NB4 (cell line): Measurements from ENCODE around the gene ARL4A.
A peak's percentile ranks its signal among the peaks of the same experiment; 100 is the strongest.
"Not testable (repeated sequence)": the region's sequence is repeated elsewhere in the genome, so short reads cannot be mapped to it uniquely, and the experiment has no call there.

Experiments used
- DNase-seq: peaks from one replicate; pipeline ENCODE4 v3.0.0; 2010; ENCODE audit warnings: low read depth
- H3K4me3 ChIP-seq: one replicate; pipeline ENCODE4 v1.5.1; 2011; ENCODE audit warnings: mild to moderate bottlenecking, low read depth, low read length, moderate library complexity
- CTCF ChIP-seq: IDR thresholded peaks from one replicate; pipeline ENCODE4 v1.5.1; 2012; ENCODE audit warnings: low read depth, low read length
- MAX ChIP-seq: IDR thresholded peaks from 2 replicates; pipeline ENCODE4 v1.6.1; 2011; ENCODE audit warnings: low read depth, low read length
- MYC ChIP-seq: IDR thresholded peaks from 2 replicates; pipeline ENCODE4 v1.6.1; 2011; ENCODE audit warnings: low read depth, low read length
- POLR2A ChIP-seq: IDR thresholded peaks from 2 replicates; pipeline ENCODE4 v1.6.1; 2011; ENCODE audit warnings: mild to moderate bottlenecking; ENCODE audit not compliant: insufficient read length; ENCODE audit errors: extremely low read depth

ARL4A gene

GRCh38 chr7:12642508-12642907 is 44.9 kb upstream of the ARL4A start:
- no peak for DNase-seq
- TF ChIP-seq MAX = no peak
- TF ChIP-seq MYC = no peak
- no peak for TF ChIP-seq CTCF
- TF ChIP-seq POLR2A = no peak

GRCh38 chr7:12643001-12643643 is 44.3 kb upstream of the ARL4A start:
- no peak for DNase-seq
- H3K4me3 ChIP-seq = no peak overlapping the region
- TF ChIP-seq MAX (no peak), MYC (no peak), POLR2A (no peak), CTCF (no peak)

More at GRCh38 chr7:12642508-12642907, 44.9 kb upstream of the ARL4A start:
- H3K4me3 ChIP-seq = no peak overlapping the region

- TF ChIP-seq MAX (no peak), POLR2A (no peak), MYC (no peak)
- no peak overlapping the region for H3K4me3 ChIP-seq
- DNase-seq = peak; percentile 46
Observed at GRCh38 chr7:12643644-12644043, 43.8 kb upstream of the ARL4A start.

- not testable (repeated sequence) for DNase-seq, H3K4me3 ChIP-seq
Observed at GRCh38 chr7:12645212-12645611, 42.2 kb upstream of the ARL4A start.

- no peak for TF ChIP-seq CTCF
- no peak for TF ChIP-seq MAX
- no peak for TF ChIP-seq POLR2A
- no peak for TF ChIP-seq MYC
- no peak for DNase-seq
Observed at GRCh38 chr7:12646139-12646538, 41.3 kb upstream of the ARL4A start.

GRCh38 chr7:12647364-12648219 is 39.8 kb upstream of the ARL4A start:
- H3K4me3 ChIP-seq = no peak overlapping the region
- DNase-seq = no peak
- no peak for TF ChIP-seq POLR2A
- no peak for TF ChIP-seq MYC
- TF ChIP-seq MAX = no peak
- TF ChIP-seq CTCF = no peak

More at GRCh38 chr7:12646139-12646538, 41.3 kb upstream of the ARL4A start:
- no peak overlapping the region for H3K4me3 ChIP-seq
